GM21381 (cell line): Measurements from ENCODE around the gene ALOXE3.
"Not testable (repeated sequence)": the region's sequence is repeated elsewhere in the genome, so short reads cannot be mapped to it uniquely, and the experiment has no call there.

Source experiments
- ATAC-seq: cut with Tn5 transposase; IDR thresholded peaks from one replicate; pipeline ENCODE4 v1.9.1; 2021; ENCODE audit warnings: mild to moderate bottlenecking, moderate library complexity; ENCODE audit not compliant: unreplicated experiment

The ALOXE3 gene

DNA sequence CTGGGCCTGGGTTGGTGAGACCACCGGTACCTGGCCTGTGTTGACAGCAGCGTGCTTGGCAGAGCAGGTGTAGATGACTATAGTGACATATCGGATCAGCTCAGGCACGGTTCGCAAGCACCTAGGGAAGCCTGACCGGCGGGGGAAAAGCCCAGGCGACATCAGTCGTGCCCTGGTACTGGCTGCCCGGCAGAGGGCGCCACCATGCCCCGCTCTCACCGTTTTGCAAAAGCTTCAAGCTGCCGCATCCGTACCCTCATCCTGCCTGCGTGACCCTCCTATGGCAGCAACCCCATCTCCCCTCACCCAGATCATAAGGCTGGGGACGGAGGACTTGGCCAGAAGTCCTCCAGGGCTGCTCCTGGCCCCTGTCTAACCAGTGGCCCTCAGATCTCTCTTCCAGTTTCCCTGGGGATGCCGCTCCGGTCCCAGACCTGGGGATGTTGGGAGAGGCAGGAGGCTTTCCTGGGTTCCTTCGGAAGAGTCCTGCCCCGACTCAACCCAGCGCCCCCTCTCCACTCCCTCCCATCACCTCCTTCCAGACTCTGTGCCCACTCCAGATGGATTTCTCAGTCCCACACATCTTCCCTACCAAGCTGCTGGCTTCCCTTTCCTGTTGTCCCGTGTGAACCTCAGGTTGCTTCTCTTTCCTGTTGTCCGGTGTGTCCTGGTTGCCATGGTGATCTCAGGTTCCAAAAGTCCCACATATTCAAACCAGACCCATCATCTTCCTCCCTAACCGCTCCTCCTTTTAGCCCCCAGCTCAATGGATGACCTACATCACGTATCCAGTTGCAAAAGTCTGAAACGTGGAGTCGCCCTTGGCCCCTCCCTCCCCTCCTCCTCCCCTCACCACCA is 44.5 kb downstream of the ALOXE3 start:
- no peak for ATAC-seq

DNA sequence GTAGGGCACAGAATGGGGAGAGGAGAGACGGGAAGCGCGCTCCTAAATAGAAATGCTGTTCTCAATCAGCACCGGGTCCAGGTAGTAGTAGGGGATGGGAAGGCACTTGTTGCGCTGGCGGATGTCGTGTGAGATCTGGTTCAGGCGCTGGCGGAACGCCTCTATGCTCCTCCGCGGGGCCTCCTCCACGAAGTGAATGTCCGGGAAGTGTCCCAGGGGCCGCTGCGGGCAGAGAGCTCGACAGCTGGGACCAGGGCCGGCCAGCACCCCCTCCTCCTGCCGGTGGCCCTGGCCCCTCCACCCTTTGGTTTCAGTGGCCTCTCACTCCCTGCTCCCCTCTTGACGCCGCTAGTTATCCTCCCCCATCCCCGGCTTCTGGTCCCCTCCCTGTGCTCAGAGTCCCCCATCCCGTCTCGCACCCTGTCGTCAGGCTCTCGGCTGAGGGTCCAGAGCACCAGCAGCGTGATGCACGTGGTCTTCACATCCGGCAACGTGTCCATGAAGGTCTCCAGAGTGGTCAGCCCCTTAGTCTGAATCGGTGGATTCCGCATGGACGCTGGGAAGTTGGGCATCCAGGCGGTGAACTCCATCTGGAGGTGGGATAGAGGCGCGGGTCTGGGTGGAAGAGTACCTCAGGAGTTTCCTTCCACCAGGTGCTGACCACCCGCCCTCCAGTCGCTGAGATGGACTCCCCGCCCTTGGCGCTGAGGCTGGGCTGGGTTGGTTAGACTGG is 45.4 kb downstream of the ALOXE3 start:
- ATAC-seq: no peak

DNA sequence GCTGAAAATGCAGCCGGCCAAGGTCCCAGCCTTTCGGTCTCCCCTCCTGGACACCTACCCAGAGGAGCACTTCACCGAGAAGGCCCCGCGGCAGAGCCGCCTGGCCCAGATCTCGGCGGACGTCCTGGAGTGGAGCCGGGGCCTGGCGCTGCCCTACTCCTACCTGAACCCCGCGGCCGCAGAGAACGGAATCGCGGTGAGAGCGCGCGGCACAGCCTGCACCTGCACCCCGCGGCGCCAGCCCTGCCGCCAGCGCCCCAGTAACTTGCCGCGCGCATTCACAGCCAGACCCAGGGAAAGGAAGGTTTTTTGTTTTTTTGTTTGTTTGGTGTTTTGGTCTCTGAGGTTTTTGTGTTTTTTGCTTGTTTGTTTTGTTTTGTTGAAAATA is 46.0 kb downstream of the ALOXE3 start:
- ATAC-seq: no peak

DNA sequence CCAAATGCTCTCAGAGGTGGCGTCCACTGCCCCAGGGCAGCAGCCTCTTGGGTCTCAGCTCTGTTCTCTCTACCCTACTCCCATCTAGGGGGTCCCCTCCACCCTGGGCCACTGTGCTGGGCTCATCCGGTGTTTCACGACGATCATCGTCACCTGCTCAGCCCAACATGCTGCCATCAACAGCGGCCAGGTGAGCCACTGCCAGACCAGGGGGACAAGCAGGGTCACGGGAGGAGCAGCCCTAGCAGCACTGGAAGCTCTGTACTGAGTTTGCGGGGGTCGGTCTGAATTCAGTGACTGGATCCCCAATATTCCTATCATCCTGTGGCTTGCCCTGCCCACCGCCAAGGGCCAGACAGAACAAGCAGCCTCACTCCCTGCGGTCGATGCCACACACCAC is 46.8 kb downstream of the ALOXE3 start:
- no peak for ATAC-seq

DNA sequence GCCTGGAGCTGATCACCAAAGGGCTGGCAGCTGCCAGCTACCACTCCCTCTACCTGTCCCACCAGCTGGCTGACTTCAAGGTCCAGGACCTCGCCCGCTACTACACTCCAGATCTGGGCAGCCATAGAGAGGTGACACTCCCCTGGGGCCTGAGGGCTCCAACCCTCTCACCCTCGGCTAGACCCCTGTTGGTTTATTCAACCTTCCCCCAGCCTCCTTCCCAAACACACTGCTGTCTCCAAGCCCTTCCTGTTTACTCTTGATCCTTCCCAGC is 48.8 kb downstream of the ALOXE3 start:
- no peak for ATAC-seq

DNA sequence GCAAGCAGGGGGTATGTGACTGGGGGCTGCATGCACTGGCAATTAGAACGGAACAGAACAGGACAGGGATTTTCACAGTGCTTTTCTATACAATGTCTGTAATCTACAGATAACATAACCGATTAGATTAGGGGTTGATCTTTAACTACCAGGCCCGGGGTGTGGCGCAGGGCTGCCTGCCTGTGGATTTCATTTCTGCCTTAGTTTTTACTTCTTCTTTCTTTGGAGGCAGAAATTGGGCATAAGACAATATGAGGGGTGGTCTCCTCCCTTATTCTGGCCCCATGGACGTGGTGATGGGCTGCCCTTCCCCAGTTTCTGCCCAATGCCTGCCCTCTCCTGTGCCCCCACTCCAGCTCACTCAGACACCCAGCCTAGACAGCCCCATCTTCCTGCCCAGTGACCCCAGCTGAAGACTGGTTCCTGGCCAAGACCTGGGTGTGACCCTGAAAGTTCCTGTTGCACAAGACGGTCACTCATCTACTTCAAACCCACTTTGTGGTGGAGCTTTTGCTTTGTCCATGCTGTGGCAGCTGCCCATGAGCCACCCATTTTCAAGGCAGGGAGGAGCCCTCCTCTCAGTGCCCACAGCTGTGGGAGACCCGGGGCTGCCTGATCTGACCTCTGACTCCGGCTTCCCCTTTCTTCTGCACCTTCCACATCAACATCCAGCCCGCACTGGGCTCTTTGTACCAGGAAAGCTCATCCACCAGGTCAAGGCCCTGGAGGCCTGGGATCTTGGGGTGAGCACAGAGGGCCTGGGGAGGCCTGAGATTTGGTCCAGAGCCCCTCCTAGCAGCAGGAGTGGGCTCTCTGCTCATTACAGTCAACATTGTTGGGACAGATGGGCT is 49.4 kb downstream of the ALOXE3 start:
- ATAC-seq: no peak

DNA sequence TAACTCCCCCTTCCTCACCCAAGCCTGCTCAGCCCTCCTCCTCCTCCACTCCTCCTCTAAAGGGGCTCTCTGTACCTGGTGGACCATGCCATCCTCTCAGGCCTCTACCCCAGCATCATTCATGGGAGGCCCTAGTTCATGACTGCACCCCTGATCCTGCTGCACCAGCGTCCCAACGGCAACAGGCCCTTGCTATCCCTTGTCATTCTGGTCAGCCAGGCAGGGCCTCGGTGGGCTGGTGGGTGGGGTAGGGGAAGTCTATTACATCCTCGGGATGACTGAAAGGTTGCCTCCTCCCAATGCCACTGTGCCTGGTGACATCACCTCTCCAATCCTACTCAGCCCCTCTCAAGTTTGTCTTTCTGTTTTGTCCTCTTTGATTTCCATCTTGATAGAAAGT is 50.5 kb downstream of the ALOXE3 start:
- ATAC-seq: no peak

DNA sequence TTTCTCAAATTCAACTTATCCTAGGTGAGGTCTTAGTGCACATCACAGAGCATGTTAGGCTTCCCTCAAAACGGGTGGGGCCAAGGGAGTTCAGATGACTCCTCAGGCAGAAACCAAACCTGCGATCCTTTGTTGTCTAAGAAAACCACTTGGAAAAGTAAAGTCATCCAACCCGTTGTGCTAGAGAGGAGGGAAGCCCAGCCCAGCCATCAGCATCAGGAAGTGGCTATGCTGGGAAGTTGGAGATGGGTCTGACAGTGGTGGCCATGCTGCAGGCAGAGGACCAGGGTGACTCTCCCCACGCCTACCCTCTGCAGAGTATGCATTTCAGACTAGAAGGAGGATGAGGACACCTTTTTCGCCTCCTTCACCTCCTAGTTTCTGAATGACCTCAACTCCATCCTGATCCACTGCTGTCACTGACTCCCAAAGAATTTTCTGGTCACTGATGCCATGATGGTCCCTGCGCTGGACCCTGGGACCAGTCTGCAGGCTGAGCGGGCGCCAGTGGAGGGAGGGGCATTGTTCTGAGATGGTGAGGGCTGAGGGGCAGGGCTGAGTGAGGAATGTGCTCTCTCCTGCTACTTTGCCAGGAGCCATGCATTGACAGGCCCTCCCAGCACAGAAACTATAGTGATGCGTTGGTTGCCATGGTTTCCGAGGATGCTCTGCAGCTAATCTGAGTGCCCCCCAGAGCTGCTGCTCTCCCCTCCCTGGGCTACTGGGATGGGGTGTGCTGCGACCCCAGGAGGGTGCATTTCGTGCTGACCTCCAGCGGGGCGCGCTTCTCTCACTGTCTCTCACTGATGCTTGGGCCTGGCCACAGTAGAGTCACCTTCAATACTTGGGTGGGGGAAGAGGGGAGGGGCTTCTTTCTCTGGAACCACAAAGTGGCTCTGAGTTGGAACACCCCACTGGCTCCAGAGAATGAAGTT is 51.2 kb downstream of the ALOXE3 start:
- no peak for ATAC-seq

DNA sequence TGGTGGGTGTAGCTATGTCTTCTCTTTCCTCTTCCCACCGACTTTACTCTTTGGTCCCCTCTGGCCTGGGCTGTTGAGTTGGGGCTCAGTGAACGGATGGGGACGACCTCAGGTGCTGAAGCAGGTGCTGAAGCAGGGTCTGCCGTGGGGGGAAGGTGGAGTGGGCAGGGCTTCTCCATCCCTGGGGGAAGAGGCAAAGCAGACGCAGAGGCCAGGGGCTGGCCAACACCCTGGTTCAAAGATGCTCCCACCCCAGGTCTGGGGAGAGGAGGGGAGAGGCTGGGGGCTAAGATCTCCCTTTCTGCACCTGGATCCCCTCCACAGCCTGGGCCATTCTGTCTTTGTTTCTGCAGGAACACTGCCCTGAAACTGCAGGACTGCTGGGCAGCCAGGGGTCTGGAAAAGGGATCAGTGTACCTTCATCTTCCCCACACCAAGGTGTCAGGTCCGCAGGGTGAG is 53.7 kb downstream of the ALOXE3 start:
- ATAC-seq: no peak

DNA sequence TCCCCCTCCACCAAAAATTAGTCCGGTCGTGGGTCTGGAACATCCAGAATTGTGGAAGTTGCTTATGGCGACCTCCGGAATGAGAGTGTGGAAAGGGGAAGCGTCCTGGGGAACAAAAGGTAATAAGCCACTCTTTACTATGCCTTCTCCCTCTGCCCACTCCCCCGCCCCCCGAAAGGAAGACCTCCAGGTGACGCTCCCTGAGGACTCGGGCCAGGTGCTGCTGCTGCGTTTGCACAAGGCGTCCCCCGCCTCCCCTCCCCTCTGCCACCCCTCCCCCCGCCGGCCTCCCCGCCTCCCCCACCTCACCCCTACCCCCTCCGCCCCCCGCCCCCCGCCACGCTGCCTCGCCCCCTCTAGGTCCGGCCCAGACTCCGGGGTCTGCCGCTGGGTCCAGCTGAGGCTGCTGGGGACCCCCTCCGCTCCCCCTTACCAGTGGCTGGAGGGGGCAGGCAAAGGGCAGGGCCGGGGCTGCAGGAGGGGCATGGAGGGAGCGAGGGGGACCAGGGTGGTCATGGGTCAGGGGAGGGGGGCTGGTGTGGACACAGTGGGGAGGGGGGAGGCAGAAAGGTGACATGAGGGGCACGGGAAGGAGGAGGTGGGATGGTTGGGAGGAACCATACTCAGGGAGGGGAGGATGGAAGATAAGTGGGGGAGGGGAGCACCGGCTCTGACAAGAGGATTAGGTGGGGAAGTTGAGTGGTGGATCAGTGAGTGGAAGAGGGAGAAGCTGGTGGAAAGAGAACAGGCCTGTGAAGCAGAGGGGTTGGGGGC is 54.4 kb downstream of the ALOXE3 start:
- no peak for ATAC-seq

DNA sequence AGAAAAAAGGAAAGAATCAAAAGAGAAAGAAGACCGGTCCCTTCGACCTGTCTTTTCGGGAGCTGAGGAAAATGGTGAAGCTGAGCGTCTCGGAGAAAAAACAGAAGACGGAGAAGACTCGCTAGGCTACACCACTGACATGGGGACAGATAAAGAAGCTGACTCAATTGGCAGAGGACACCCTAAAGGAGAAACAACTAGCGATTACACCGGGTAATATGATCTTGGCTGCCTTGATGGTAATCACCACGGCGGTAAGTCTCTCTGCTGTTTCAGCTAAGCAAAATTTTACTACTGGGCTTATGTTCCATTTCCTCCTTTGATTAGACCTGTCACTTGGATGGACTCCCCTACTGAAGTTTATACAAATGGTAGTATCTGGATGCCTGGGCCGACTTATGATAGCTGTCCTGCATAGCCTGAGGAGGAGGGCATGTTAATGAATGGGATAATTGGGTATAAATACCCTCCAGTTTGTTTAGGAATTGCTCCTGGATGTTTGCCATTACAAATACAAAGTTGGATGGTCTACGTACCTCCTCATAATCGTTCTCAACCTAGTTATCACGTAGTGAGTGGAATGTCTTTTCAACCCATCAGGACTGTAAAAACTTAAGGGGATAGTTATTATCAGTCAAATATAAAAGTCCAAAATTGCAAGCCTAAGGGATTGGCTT is 55.4 kb downstream of the ALOXE3 start:
- no peak for ATAC-seq

DNA sequence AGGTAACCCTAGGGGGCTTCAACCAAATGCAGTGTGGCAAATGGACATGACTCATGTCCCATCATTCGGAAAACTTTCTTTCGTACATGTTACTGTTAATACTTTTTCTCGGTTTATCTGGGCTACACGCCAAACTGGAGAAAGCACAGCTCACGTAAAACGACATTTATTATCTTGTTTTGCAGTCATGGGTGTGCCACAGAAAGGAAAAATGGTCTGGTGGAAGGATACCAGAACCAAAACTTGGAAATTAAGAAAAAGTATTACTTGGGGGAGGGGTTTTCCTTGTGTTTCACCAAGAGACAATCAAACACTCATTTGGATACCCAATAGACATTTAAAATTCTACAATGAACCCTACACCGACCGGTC is 55.9 kb downstream of the ALOXE3 start:
- ATAC-seq: no peak

DNA sequence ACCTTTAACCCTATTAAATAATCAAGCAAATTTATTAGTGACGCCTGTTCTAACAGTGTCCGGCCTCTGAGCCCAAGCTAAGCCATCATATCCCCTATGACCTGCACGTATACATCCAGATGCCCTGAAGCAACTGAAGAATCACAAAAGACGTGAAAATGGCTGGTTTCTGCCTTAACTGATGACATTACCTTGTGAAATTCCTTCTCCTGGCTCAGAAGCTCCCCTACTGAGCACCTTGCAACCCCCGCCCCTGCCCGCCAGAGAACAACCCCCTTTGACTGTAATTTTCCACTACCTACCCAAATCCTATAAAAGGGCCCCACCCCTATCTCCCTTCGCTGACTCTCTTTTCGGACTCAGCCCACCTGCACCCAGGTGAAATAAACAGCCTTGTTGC is 56.5 kb downstream of the ALOXE3 start:
- not testable (repeated sequence) for ATAC-seq

DNA sequence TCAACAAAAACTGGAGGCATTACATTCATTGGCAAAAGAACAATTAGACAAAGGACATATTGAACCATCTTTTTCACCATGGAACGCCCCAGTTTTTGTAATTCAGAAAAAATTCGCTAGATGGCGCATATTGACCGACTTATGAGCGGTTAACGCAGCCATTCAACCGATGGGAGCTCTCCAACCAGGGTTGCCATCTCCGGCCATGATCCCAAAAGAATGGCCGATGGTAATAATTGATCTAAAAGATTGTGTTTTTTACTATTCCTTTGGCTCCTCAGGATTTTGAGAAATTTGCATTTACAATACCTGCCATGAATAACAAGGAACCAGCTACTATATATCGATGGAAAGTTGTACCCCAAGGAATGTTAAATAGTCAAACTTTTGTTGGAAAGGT is 58.0 kb downstream of the ALOXE3 start:
- no peak for ATAC-seq

DNA sequence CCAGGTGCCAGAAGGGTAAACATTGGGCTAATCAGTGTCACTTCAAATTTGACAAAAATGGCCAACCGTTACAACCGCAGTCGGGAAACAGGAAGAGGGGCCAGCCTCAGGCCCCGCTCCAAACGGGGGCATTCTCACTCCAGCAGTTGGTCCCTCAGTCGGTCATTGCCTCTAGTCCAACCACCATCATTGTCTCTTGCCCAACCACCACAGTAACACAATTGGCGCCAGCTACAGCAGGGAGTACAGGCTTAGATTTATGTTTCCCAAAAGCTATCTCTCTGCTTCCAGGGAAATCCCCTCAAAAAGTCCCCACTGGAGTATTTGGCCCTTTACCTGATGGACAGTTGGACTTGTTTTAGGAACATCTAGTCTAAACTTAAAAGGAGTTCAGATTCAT is 59.2 kb downstream of the ALOXE3 start:
- ATAC-seq: no peak

DNA sequence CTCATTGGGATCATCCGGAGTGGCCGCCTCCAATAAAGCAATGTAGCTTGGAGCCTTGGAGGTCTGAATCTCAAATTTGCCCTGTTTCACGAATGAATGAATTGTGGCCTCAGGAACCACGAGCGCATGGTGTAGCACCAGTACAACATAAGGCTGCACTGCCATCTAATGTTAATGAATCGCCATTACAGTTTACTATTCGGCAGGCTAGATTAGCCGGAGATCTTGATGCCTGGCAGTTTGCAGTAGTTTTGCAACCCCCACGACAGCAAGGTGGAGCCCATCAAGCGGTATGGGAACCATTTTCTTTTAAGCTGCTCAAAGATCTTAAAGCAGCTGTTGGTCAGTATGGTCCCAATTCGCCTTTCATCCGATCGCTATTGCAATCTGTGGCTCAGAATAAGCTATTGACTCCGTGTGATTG is 60.6 kb downstream of the ALOXE3 start:
- ATAC-seq: no peak

DNA sequence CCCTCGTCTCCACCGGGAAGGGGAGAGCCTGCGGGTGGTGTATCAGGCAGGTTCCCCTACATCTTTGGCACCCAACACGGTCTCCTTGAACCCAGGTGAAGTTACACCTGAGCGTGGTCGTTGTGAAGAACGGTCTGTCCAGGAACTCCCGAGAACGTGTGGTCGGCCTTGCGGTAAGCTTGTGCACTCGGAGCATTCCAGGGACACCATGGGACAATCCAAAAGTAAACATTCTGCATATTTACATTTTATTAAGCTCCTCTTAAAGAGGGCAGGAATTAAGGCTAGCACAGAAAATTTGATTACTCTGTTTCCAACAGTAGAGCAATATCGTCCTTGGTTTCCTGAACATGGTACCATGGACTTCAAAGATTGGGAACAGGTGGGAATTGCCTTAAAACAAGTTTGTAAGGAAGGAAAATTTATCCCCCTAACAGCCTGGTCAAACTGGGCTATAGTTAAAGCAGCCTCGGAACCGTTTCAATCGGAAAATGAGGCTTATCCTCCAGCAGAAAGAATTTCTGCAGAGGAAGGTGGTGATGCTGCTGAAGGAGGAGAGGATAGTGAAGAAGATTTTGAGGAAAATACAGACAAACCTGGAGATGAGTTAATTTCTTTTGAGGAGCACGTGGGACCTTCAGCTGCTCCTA is 61.2 kb downstream of the ALOXE3 start:
- ATAC-seq: no peak

DNA sequence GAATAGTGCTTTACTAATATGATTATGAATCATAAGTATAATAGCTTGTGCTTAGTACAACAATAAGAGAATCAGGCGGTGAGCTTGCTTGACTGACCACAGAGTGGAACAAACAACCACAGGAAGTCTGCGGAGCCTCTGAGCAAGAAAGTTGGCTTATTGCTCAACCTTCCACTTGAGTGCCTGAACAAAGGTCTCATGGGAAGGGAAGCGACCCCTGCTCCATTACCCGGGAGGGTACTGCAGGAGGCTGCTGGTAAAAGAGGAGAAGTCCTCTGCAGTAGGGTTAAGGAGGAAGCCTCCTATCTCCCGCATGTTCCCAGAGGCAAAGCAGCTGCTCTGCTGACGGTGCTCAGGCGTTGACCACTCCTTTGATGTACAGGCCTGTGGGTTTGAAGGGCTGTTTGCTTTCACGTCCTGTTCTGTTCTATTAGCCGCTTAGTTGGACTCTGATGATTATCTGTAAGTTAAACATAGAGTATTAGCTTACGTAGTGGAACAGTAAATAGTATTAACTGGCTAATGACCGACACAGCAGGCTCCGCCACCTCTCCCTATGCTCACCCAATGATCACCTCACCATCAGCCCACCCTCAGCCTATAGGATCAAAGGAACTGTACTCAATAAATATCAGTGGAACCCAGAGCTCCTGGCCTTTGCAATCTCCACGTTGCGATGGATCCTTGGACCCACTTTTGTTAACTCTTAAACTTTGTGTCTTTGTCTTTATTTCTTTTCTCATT is 61.9 kb downstream of the ALOXE3 start:
- ATAC-seq: peak; percentile 54
